ENCODE measurements around the gene MOB2. TPM values are rescaled to one million over a fixed set of nuclear protein-coding genes. Genes with fewer than 3 reads are reported as not detected.

MOB2 gene
- total RNA-seq, 4 donors from 2014 or later, result 24.5 to 59.9 (median 39.1) TPM

DNA sequence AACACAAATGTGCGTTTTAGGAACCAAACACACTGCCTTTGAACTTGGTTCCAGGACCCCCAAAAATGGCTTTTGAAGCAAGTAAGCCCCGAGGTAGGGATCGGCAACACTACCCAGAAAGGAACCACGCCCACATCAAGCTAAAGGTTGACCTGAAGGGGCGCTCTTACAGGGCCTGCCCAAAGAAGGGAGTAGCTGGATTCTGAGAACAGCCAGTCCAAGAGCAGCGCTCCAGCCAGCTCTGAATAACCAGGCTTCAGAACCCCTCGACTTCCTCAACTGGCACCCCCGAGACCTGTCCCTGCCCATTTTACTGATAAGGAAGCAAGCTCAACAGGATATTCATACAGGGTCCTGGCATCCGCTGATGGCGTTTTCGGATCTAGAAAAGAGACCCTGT is 18.9 kb upstream of the MOB2 start:
- TF ChIP-seq, protein P1, sequence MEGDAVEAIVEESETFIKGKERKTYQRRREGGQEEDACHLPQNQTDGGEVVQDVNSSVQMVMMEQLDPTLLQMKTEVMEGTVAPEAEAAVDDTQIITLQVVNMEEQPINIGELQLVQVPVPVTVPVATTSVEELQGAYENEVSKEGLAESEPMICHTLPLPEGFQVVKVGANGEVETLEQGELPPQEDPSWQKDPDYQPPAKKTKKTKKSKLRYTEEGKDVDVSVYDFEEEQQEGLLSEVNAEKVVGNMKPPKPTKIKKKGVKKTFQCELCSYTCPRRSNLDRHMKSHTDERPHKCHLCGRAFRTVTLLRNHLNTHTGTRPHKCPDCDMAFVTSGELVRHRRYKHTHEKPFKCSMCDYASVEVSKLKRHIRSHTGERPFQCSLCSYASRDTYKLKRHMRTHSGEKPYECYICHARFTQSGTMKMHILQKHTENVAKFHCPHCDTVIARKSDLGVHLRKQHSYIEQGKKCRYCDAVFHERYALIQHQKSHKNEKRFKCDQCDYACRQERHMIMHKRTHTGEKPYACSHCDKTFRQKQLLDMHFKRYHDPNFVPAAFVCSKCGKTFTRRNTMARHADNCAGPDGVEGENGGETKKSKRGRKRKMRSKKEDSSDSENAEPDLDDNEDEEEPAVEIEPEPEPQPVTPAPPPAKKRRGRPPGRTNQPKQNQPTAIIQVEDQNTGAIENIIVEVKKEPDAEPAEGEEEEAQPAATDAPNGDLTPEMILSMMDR (IDR thresholded peaks at IDR 0.05; ENCODE audit: low read depth), result no peak

DNA sequence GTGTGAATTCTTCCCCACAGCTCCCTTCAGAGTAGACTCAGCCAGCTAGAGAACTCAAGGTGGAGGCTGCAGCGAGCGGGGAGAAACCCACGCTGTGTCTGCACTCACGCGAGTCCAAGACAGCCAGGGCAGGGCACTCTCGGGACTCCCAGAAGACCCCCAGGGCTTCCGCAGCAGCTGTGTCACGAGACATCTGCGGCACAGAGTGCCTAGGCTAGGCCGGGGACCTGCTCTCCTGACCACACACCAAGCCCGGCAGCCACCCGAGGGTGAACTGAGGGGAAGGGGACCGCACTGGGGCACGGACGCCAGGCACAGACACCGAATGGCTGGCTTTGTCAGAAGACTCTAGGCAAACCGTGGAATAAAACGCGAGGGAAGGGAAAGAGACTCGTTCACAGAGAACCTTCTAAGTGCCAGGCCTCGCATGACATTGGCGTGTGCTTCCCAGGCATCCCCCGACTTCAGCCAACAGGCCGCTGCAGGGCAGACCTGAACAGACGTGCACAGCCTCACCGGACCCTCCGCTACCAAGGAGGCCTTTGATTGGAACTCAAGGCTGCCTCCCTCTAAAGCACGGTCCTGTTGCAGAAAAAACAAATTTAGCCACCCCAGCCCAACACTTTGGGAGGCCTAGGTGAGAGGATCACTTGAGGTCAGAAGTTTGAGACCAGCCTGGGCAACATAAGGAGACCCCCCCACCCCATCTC is 18.2 kb upstream of the MOB2 start:
- TF ChIP-seq, protein P1 (IDR thresholded peaks at IDR 0.05; ENCODE audit: low read depth), result no peak

DNA sequence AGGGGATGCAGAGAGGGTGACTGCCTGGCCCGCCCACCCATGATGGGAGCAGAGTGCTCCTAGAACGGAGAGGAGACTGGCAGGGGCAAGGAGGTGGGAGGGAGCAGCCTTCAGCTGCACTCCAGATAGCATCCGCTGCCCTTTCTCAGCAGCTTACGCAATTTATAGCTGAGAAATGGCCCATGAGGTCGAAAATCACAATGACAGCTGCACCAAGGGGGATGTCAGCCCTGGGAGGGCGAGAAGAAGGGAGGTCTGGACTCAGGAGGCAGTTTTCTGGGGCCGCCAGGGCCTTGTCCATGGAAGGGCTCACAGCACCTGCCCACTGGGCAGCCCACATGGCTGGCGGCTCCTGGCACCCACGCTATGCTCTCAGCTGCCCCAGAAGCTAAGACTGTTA is 17.6 kb upstream of the MOB2 start:
- TF ChIP-seq, protein P1 (IDR thresholded peaks at IDR 0.05; ENCODE audit: low read depth), result no peak

DNA sequence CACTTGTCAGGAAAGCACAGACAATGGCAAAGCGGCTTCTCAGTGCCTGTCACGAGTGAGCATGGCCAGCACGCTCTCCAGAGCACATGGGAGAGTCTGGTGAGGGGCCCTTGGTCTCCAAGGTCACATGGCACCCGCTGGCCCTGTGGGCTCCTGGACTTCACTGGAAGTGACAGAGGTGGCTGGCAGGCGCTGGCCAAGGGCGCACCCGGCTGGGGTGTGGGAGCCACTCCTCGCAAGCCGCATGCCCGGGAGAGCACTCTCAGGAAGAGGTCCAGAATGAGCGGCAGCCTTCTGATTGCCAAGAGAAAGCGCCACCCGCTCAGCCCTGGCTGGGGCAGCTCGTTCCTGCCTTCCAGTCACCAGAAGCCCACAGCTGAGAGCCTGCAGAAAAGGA is 17.1 kb upstream of the MOB2 start:
- TF ChIP-seq, protein P1 (IDR thresholded peaks at IDR 0.05; ENCODE audit: low read depth), result no peak

DNA sequence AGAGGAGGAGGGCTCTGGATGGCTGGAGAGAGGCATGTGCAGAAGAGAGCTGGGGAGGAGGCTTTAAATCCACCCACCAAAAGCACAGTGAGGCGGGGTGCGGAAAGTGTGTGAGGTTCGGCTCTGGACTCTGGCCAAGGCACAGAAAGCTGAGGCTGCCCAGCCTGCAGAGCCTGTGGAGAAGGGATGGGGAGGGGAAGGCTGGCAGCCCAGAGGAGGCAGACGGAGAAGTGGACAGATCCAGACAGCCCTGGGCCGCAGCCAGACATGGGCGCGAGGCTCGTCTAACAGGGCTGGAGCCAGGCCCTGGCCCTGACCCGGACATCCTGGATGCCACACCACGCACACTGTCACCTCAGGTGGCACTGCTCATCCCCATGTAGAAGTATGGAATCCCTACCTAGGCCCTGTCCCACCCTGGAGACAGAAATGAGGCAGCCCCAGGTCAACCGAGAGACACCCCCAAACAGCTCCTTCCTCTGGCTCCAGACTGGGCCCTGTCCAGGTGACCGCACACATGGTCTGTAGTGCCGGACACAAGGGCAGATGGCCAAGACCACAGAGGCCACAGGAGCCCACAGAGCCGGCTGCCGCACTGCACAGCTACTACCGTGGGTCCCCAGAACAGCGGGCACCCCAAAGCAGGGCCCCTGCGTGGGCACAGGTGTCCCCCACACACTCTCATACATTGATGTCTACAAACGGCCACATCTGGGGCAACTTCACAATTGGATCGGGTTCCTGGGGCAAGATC is 16.6 kb upstream of the MOB2 start:
- TF ChIP-seq, protein P1 (IDR thresholded peaks at IDR 0.05; ENCODE audit: low read depth), result no peak

DNA sequence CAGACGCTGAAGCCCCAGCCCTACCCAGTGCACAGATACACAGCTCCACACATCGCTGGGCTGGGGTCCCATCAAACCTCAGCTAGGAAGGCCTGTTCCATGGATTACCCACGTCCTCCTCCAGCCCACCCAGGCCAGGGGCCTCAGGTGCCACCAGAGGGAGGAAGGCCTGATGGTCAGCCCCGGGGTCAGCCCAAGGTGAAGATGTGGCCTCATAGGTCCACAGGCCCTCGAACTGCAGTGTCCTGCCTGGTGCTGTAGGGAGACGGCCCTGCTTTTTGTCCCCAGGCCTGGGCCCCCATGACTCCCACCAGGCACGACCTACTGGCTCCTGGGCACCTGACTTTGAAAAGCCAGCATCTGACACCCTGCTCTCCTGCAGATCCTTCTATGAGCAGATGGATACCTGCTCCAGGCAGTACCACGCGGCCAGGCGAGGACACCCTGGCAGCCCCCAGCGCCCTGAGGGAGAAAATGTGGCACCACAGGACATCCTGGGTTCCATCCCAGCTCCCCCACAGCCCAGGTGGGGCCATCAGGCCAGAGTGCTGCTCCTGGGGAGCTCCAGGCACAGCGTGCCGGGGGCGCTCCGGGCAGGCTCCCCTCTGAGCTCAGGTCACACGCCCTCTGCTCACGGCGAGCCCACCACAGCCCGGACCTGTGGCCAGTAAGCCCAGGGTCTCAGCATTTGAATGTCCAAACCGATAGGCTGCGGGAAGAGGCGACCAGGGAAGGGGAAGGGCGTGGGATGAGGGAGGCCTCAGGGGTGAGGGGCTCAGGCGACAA is 15.8 kb upstream of the MOB2 start:
- TF ChIP-seq, protein P1 (IDR thresholded peaks at IDR 0.05; ENCODE audit: low read depth), result no peak

Measured in subcutaneous adipose tissue (tissue), 4 donors.